Liver (tissue), 9 donors: ENCODE results near the gene RGS14. TPM values are rescaled to one million over a fixed set of nuclear protein-coding genes. Genes with fewer than 3 reads are reported as not detected.

ENCODE experiments used
- DNase-seq: peaks from one replicate; pipeline ENCODE4 v3.0.0-alpha.2; 2017; ENCODE audit warnings: low spot score
- H3K27ac ChIP-seq, 2 donors: one replicate each; pipeline ENCODE4 v1.7.0; 2013; ENCODE audit warnings: inconsistent platforms in 2 of 2, low read length in 2 of 2, control low read depth in 1 of 2, low read depth in 1 of 2, mild to moderate bottlenecking in 1 of 2
- H3K27me3 ChIP-seq, 4 donors: one replicate each; pipeline versions ENCODE4 v1.6.1 to v1.7.0; 2013; ENCODE audit warnings: low read length in 3 of 4, inconsistent platforms in 1 of 4, mild to moderate bottlenecking in 1 of 4, moderate library complexity in 1 of 4; ENCODE audit not compliant: control insufficient read depth in 4 of 4, insufficient read depth in 4 of 4
- H3K36me3 ChIP-seq, 4 donors: one replicate each; pipeline versions ENCODE4 v1.6.1 to v1.7.0; 2013; ENCODE audit warnings: low read length in 3 of 4, mild to moderate bottlenecking in 3 of 4, low read depth in 1 of 4, moderate library complexity in 1 of 4; ENCODE audit not compliant: control insufficient read depth in 4 of 4, insufficient read depth in 3 of 4
- H3K4me1 ChIP-seq, 4 donors: one replicate each; pipeline versions ENCODE4 v1.6.1 to v1.7.0; 2013; ENCODE audit warnings: low read length in 3 of 4, mild to moderate bottlenecking in 3 of 4, moderate library complexity in 1 of 4; ENCODE audit not compliant: control insufficient read depth in 4 of 4, insufficient read depth in 4 of 4
- H3K4me3 ChIP-seq, 3 donors: one replicate each; pipeline versions ENCODE4 v1.6.1 to v1.7.0; 2013; ENCODE audit warnings: low read length in 3 of 3, control low read depth in 1 of 3, low read depth in 1 of 3, mild to moderate bottlenecking in 1 of 3
- H3K9ac ChIP-seq, 2 donors: one replicate each; pipeline ENCODE4 v1.7.0; 2013; ENCODE audit warnings: low read length in 2 of 2, mild to moderate bottlenecking in 2 of 2, moderate library complexity in 2 of 2, control low read depth in 1 of 2, low read depth in 1 of 2
- H3K9me3 ChIP-seq, 4 donors: one replicate each; pipeline versions ENCODE4 v1.6.1 to v1.7.0; 2013; ENCODE audit warnings: low read length in 3 of 4; ENCODE audit not compliant: control insufficient read depth in 4 of 4
- ATF3 ChIP-seq: IDR thresholded peaks from 2 replicates; pipeline ENCODE4 v1.6.1; 2016; ENCODE audit warnings: antibody characterized with exemption
- CTCF ChIP-seq: fragments of 150-350 bp; IDR thresholded peaks from 2 replicates; pipeline ENCODE4 v1.5.1; 2017; ENCODE audit warnings: improper control_type of control experiment, low read depth, low read length; ENCODE audit not compliant: missing input control
- EGR1 ChIP-seq, 2 donors: IDR thresholded peaks; 2 replicates each; pipeline ENCODE4 v1.6.1; 2016 to 2018; ENCODE audit warnings: antibody characterized with exemption in 2 of 2, low read depth in 2 of 2
- FOXA1 ChIP-seq: IDR thresholded peaks from 2 replicates; pipeline ENCODE4 v1.6.1; 2016; ENCODE audit warnings: antibody characterized with exemption
- FOXA2 ChIP-seq: IDR thresholded peaks from 2 replicates; pipeline ENCODE4 v1.6.1; 2016; ENCODE audit warnings: antibody characterized with exemption
- GABPA ChIP-seq, 2 donors: IDR thresholded peaks in 1 of 2; conservative IDR thresholded peaks in 1 of 2; 2 replicates each; pipeline ENCODE4 v1.6.1; 2016; ENCODE audit warnings: antibody characterized with exemption in 2 of 2, mild to moderate bottlenecking in 1 of 2, moderate library complexity in 1 of 2
- HNF4A ChIP-seq, 2 donors: conservative IDR thresholded peaks; 2 replicates each; pipeline ENCODE4 v1.6.1; 2016; ENCODE audit warnings: antibody characterized with exemption in 2 of 2, mild to moderate bottlenecking in 2 of 2
- JUND ChIP-seq, 2 donors: IDR thresholded peaks; 2 replicates each; pipeline ENCODE4 v1.6.1; 2016; ENCODE audit warnings: antibody characterized with exemption in 2 of 2
- MAX ChIP-seq: IDR thresholded peaks from 2 replicates; pipeline ENCODE4 v1.6.1; 2016; ENCODE audit warnings: antibody characterized with exemption
- NR2F2 ChIP-seq: IDR thresholded peaks from 2 replicates; pipeline ENCODE4 v1.6.1; 2016; ENCODE audit warnings: antibody characterized with exemption
- RAD21 ChIP-seq, 2 donors: IDR thresholded peaks; 2 replicates each; pipeline ENCODE4 v1.6.1; 2016; ENCODE audit warnings: antibody characterized with exemption in 2 of 2, mild to moderate bottlenecking in 2 of 2
- REST ChIP-seq: IDR thresholded peaks from 2 replicates; pipeline ENCODE4 v1.6.1; 2016; ENCODE audit warnings: antibody characterized with exemption, mild to moderate bottlenecking
- RXRA ChIP-seq, 2 donors: IDR thresholded peaks; 2 replicates each; pipeline ENCODE4 v1.6.1; 2017 to 2018; ENCODE audit warnings: antibody characterized with exemption in 2 of 2, mild to moderate bottlenecking in 1 of 2
- SP1 ChIP-seq: IDR thresholded peaks from 2 replicates; pipeline ENCODE4 v1.6.1; 2018; ENCODE audit warnings: antibody characterized with exemption, mild to moderate bottlenecking
- TAF1 ChIP-seq: conservative IDR thresholded peaks from 2 replicates; pipeline ENCODE4 v1.6.1; 2016; ENCODE audit warnings: antibody characterized with exemption, mild to moderate bottlenecking
- YY1 ChIP-seq: IDR thresholded peaks from 2 replicates; pipeline ENCODE4 v1.6.1; 2016; ENCODE audit warnings: antibody characterized with exemption, mild to moderate bottlenecking
- ZBTB33 ChIP-seq: IDR thresholded peaks from 2 replicates; pipeline ENCODE4 v1.6.1; 2016; ENCODE audit warnings: antibody characterized with exemption
- WGBS: extraction: QIAGEN DNeasy Blood & Tissue Kit; methylation state at CpG from one replicate; pipeline ENCODE4 v1.1.7; 2013; 5-methylcytosine and 5-hydroxymethylcytosine counted together
- polyA plus RNA-seq, 2 donors: library from polyadenylated mRNA; stranded (reverse) in 1 of 2; unstranded in 1 of 2; fragments of 200-250 nt in 1 of 2; fragments of >200 nt in 1 of 2; fragmentation: Nextera tagmentation in 1 of 2; extraction: Ambion mirVana in 1 of 2; gene quantifications; one replicate each; pipeline versions ENCODE4 v1.2.1 to v1.2.3, GENCODE V29; 2013 to 2015
- total RNA-seq, 2 donors: library from RNA; depleted of rRNA; stranded (reverse); fragments of >200 nt; gene quantifications; one replicate each; pipeline ENCODE4 v1.2.3, GENCODE V29; 2014
- donor health status: healthy.
- donor health status: healthy.
- donor health status: healthy.
- donor health status: healthy.
- donor health status: healthy.

The RGS14 gene
- total and polyA plus RNA-seq, 4 donors: 10.2 to 53.8 (median 33.3) TPM

DNA sequence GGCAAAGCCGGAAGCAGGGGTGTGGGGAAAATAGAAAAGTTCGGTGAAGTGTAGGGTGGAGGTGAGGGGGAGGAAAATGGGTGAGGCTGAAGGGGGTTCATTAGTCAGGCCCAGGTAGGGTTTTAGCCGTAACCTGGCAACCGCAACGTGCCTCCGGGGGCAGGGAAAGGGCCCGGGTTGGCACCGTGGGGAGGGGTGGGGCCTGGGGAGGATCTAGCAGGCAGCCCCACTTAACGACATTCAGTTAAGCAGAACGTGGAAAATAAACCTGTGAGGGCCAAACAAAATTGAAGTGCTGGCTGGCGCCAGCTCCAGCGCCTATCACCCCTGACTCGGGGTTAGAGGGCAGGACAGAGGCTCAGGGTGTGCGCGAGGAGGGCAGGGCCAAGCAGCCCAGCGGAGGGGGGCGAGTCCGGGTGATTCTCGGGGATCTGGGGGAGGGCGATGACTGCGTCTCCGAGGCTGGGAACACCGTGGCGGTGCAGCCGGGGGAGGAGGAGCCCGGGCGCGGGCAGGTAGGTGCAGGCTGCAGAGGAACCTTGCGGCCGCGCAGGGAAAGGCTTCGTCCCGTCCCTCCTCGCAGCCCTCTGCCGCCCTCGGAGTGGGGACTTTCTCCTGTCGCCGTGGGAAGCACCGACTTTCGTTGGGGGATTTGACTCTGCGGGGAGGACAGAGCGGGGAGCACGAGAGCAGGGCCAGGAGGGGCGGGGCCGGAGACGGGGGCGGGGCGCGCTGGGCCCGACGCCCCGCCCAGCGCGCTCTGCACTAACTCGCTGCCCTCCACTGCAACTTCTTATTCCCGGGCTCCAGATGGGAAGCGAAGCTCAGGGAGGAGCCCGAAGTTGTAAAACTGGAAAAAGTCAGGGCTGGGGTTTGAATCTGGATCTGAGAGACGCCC, 5.1 kb downstream of the RGS14 start:
- DNase-seq: peak; percentile 84
- WGBS: 5% methylated on average over 59 of the region's 59 CpGs
- Histone ChIP-seq H3K27ac (peak overlapping the region; percentile 78 to 89), H3K36me3 (no peaks in the 10 kb centered on the region), H3K9me3 (no peaks in the 10 kb centered on the region), H3K9ac (peak overlapping the region; percentile 29 to 37), H3K4me3 (peak overlapping the region; percentile 50 to 66 (median 50)), H3K27me3 (no peaks in the 10 kb centered on the region), H3K4me1 (peaks cover 28 to 73% (median 65%) of the 10 kb centered on the region in 4 donors)
- TF ChIP-seq HNF4A (conservative IDR thresholded peaks at IDR 0.05): peak; percentile 57 to 60
- no peak for TF ChIP-seq REST
- peak; percentile 23 to 43 for TF ChIP-seq RXRA (IDR thresholded peaks at IDR 0.05)
- no peak for TF ChIP-seq GABPA (IDR thresholded peaks at IDR 0.05 in 1 of 2, conservative IDR thresholded peaks at IDR 0.05 in 1 of 2)
- TF ChIP-seq JUND (IDR thresholded peaks at IDR 0.05): no peak
- no peak for TF ChIP-seq EGR1 (IDR thresholded peaks at IDR 0.05; ENCODE audit: low read depth in 2 of 2)
- TF ChIP-seq SP1: peak; percentile 52
- TF ChIP-seq YY1: peak; percentile 30

DNA sequence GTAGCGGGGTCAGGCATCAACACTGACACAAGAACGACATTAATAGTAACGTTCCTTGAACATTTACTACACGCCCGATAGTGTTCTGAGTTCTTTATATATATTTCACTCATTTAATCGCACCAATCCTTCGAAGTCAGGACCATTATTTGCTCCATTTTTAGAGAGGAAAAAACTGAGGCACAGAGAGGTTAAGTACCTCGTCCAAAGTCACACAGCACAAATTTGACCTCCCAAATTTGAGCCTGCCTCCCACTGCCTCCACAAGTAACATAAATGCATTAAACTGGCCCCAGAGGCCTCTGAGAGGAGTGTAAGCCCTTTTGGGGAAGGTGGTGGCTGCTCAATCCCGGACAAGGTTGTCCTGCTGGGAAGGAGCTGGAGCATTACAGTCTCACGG, 5.8 kb downstream of the RGS14 start:
- H3K27ac ChIP-seq: peak overlapping the region; percentile 16 to 78
- peak overlapping the region in 2 of 3 donors; percentile 24 to 50 for H3K4me3 ChIP-seq
- no peak overlapping the region for H3K9ac ChIP-seq
- TF ChIP-seq JUND (IDR thresholded peaks at IDR 0.05) (no peak), MAX (no peak)
- no peaks in the 10 kb centered on the region for H3K9me3 ChIP-seq
- no peaks in the 10 kb centered on the region for H3K27me3 ChIP-seq
- no peak for DNase-seq
- peaks cover 28 to 73% (median 65%) of the 10 kb centered on the region in 4 donors for H3K4me1 ChIP-seq
- no peaks in the 10 kb centered on the region for H3K36me3 ChIP-seq
- WGBS: 46% methylated on average over 10 of the region's 10 CpGs

- WGBS: 81% methylated on average over 11 of the region's 11 CpGs
- Histone ChIP-seq H3K9me3 (no peaks in the 10 kb centered on the region), H3K4me3 (no peak overlapping the region), H3K4me1 (peaks cover 26 to 73% (median 64%) of the 10 kb centered on the region in 4 donors), H3K9ac (no peak overlapping the region), H3K27ac (peak overlapping the region in 1 of 2 donors; percentile 1), H3K36me3 (no peaks in the 10 kb centered on the region), H3K27me3 (no peaks in the 10 kb centered on the region)
- peak; percentile 31 for DNase-seq
- TF ChIP-seq FOXA1 (no peak), ATF3 (no peak), ZBTB33 (no peak), RAD21 (IDR thresholded peaks at IDR 0.05) (no peak), YY1 (no peak), TAF1 (no peak), CTCF (no peak), EGR1 (IDR thresholded peaks at IDR 0.05; ENCODE audit: low read depth in 2 of 2) (no peak), GABPA (IDR thresholded peaks at IDR 0.05 in 1 of 2, conservative IDR thresholded peaks at IDR 0.05 in 1 of 2) (no peak), FOXA2 (no peak), RXRA (IDR thresholded peaks at IDR 0.05) (no peak), MAX (no peak), NR2F2 (no peak)
Observed at GRCh38 chr5:177364159-177364962, 6.6 kb downstream of the RGS14 start.
